ENCODE results near the gene B3GALT2.

The B3GALT2 gene

DNA sequence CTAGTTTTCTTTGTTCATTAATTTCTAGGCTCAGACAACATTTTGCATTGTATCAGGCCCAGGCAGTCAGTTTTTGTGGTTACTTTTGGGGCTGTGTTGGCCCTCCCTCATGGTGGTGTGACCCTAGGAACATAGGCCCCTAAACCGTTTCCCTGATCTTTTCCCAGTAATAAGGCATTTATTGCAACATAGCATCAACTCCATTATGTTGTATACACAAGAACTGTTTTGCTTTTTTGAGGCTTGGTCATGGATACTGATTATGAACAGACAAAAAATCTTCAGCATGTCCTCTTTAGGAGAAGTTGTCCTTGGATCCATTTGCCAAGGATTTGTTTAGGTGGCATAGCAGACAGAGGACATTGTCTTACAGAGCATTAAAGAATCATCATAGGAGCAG lies 10.3 kb downstream of the B3GALT2 start:
- no peak for TF ChIP-seq JUND (IDR thresholded peaks at IDR 0.05; ENCODE audit: low read depth)
- DNase-seq (ENCODE audit: low read depth in 1 of 2, low spot score in 1 of 2): no peak
- in situ Hi-C loops (cut with HindIII; ENCODE audit: low pct_unique_long_range_greater_than_20kb, low sequenced_read_pairs): no loop called here

DNA sequence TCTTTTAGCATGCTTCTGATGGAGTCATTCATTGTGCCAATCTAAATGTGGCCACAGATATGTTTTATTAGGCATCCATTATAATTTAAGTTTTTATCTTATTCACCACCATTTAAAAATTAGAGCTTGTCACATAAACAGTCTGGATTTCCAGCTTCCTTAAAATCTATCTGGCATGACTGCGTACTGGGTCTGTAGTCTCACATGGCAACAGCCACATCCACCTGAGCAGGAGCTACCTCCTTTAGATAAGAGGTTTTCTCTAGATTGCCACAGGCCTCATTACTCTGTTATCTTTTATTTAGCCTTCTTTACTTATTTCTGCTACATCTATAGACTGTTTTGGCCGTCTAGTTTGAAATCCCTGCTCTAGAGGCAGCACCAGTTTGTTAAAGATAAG lies 29.1 kb downstream of the B3GALT2 start:
- no peak for DNase-seq (ENCODE audit: low read depth in 1 of 2, low spot score in 1 of 2)
- in situ Hi-C loops (cut with HindIII; ENCODE audit: low pct_unique_long_range_greater_than_20kb, low sequenced_read_pairs): no loop called here
- TF ChIP-seq JUND (IDR thresholded peaks at IDR 0.05; ENCODE audit: low read depth): no peak

DNA sequence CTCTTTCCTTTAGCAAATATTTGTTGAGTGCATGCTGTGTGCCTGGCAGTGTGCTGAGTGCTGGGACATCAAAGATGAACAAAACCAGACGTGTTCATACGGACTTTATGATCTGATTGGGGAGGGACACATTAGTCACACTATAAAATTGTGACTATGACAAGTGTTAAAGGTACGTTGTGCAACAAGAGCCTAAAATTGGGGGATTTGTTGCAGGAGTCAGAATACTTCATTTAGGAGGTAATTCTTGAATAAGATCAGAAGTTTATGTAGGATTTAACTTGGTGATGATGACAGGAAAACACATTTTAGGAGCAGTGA lies 29.6 kb downstream of the B3GALT2 start:
- in situ Hi-C loops (cut with HindIII; ENCODE audit: low pct_unique_long_range_greater_than_20kb, low sequenced_read_pairs): no loop called here
- no peak for TF ChIP-seq JUND (IDR thresholded peaks at IDR 0.05; ENCODE audit: low read depth)
- no peak for DNase-seq (ENCODE audit: low read depth in 1 of 2, low spot score in 1 of 2)

DNA sequence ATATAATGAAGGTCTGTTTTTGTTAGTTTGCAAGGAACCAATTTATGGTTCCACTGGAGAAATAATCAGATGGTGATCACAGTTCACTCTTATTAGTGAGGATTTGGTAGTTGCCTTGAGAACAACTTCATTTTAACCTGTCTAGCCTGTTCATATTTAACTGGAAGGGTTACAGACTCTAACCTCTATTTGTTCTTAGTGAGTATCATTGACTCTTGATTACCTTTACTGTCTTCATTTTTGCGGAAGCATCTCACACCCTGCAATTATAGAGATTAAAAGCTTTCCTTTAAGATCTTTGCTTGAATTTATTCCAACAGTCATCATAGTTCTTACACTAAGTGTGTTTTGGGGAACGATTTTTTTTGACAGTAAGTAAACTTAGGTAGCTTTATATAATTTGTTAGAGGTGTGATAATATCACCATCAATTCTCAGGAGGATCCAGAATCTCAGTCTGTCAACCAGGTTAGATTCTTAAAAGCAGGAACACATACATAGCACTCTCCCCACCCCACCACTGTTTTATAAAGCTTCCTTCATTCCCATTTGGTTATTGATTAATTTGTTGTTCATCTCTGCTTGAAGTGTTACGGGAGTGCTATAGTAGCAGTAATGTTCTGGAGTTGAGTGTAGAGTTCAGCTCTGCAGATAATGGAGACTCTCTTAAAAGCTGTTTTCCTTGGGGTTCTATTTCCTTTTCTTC lies 30.1 kb downstream of the B3GALT2 start:
- DNase-seq (ENCODE audit: low read depth in 1 of 2, low spot score in 1 of 2): no peak
- no peak for TF ChIP-seq JUND (IDR thresholded peaks at IDR 0.05; ENCODE audit: low read depth)
- in situ Hi-C loops (cut with HindIII; ENCODE audit: low pct_unique_long_range_greater_than_20kb, low sequenced_read_pairs): no loop called here

DNA sequence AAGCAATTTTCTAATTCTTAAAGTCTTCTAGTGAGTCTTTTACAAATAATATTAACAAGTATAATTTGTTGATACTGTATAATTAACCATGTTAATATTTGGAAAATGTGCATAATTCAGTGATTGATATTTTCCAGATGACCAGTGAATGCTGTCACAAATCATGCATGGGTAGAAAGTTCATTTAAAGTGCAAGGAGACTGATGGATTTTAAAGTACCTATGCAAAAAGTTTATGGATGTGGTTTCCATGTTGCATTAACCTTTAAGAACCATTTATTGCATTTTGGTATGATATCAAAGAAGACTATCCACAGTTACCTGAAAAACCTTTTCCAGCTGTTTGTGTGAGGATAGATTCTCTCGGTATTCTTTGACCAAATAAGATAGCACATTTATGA lies 41.4 kb downstream of the B3GALT2 start:
- TF ChIP-seq JUND (IDR thresholded peaks at IDR 0.05; ENCODE audit: low read depth): no peak
- DNase-seq (ENCODE audit: low read depth in 1 of 2, low spot score in 1 of 2): no peak
- in situ Hi-C loops (cut with HindIII; ENCODE audit: low pct_unique_long_range_greater_than_20kb, low sequenced_read_pairs): no loop called here

DNA sequence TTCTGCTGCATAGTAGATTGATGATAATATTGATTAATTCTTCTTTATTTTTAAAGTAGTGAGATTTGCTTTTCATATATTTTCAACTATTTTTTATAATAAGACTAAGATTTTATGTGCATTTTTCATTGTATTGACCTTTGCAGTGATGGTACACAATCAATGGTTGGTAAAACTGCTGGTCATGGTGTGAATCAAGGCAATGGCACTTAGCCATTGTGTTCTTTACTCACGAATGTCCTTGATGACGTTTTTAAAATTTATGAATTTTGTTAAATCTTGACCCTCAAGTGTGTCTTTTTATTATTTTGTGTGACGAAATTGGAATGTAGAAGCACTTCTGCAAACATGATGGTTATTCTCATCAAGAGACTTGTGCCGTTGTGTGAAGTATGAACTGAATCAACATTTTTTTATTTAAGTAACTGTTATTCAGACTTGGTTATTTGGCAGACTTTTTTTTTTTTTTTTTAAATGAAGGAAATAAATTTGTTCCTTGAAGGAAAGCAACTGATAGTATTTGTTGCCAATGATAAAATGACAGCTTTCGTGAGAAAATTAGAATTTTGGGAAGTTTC lies 42.0 kb downstream of the B3GALT2 start:
- no peak for DNase-seq (ENCODE audit: low read depth in 1 of 2, low spot score in 1 of 2)
- TF ChIP-seq JUND (IDR thresholded peaks at IDR 0.05; ENCODE audit: low read depth): no peak
- in situ Hi-C loops (cut with HindIII; ENCODE audit: low pct_unique_long_range_greater_than_20kb, low sequenced_read_pairs): no loop called here

DNA sequence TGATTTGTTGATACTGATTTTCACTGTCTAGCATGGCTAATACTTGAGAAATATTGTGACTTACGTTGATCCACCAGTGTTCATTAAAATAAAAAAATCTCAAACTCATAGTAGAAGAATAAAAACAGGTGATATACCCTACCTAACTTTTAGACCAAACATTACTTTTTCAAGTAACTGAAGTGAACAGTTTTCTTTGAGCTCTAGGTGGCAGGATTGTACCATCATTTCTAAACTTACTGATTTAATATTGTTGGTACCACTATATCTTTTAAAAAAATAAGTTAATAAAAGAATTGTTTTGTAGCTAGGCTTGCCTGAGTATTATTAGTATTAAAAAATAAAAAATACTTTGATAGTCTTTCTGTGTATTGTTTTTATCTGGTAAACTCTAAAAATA lies 43.1 kb downstream of the B3GALT2 start:
- peak in 1 of 2 experiments; percentile 32 for DNase-seq (ENCODE audit: low read depth in 1 of 2, low spot score in 1 of 2)

DNA sequence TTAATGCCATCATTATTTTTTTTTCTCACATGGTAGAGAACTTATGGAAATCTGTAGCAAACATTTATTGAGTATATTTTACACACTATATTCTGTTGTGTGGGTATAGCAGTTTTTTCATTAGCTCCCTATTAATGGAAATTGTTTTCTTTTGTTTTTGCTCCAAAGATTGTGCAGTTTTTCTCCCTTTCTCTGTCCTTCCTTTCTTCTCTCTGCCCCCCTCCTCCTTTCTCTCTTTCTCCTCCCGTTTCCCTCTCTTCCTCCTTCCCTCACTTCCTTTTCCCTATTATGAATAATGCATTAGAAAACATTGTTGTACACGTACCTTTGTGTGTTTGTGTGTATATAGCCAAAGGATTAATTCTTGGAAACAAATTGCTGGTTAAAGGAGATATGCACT lies 44.0 kb downstream of the B3GALT2 start:
- in situ Hi-C loops (cut with HindIII; ENCODE audit: low pct_unique_long_range_greater_than_20kb, low sequenced_read_pairs): no loop called here
- no peak for DNase-seq (ENCODE audit: low read depth in 1 of 2, low spot score in 1 of 2)
- no peak for TF ChIP-seq JUND (IDR thresholded peaks at IDR 0.05; ENCODE audit: low read depth)

More for the DNA sequence above, 43.1 kb downstream of the B3GALT2 start:
- no peak for TF ChIP-seq JUND (IDR thresholded peaks at IDR 0.05; ENCODE audit: low read depth)
- in situ Hi-C loops (cut with HindIII; ENCODE audit: low pct_unique_long_range_greater_than_20kb, low sequenced_read_pairs): no loop called here

DNA sequence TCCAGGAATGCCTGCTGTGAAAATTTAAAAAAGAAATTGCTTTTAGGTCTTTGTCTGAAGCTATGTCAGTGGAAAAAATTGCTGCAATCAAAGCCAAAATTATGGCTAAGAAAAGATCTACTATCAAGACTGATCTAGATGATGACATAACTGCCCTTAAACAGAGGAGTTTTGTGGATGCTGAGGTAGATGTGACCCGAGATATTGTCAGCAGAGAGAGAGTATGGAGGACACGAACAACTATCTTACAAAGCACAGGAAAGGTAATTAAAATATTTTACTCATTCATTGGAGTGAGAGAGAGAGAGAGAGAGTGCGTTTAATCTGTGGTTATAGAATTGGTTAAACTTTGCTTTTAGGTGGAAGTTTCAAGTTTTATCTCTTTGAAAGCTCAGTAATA lies 44.6 kb downstream of the B3GALT2 start:
- no peak for TF ChIP-seq JUND (IDR thresholded peaks at IDR 0.05; ENCODE audit: low read depth)
- DNase-seq (ENCODE audit: low read depth in 1 of 2, low spot score in 1 of 2): no peak
- in situ Hi-C loops (cut with HindIII; ENCODE audit: low pct_unique_long_range_greater_than_20kb, low sequenced_read_pairs): no loop called here

DNA sequence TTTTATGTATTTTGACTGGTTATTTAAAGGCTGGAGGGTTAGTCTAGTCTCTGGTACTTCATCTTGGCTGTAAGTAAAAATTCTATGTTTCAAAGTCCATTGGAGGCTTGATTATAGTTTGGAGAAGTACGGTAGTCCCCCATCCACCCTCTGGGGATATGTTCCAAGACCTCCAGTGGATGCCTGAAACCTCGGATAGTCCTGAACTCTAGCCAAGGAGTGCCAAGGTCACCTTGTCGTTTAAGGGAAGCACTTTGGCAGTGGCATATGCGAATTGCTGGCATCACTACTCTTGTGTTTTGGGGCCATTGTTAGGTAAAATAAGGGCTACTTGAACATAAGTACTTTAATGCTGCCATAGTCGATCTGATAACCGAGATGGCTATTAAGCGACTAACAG lies 46.2 kb downstream of the B3GALT2 start:
- TF ChIP-seq JUND (IDR thresholded peaks at IDR 0.05; ENCODE audit: low read depth): no peak
- in situ Hi-C loops (cut with HindIII; ENCODE audit: low pct_unique_long_range_greater_than_20kb, low sequenced_read_pairs): no loop called here
- DNase-seq (ENCODE audit: low read depth in 1 of 2, low spot score in 1 of 2): no peak

DNA sequence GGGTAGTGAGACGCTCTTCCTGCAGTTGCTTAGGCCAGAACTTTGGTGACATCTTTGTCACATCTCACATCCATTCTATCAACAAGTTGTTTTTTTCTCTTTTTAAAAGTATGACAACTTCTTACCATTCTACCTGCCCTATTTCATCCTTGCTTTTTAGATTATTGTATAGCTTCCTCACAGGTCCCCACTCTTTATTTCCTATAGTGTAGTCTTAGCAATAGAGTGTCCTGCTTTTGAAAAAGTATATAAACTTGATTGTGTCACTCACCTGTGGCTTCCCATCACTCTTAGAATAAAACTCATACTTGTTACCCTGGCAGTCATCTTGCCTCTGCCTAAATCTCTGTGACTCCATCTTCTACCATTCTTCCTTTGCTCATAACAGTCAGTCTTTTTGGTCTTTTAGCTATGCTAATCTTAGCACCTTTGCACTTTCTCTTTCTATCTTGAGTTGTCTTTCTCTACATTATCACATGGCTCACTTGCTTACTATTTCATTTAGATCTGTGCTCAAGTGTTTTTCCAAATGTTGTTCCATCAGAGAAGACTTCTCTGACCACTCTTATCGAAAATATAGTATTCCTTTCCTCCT lies 55.0 kb downstream of the B3GALT2 start:
- in situ Hi-C loops (cut with HindIII; ENCODE audit: low pct_unique_long_range_greater_than_20kb, low sequenced_read_pairs): no loop called here
- no peak for TF ChIP-seq JUND (IDR thresholded peaks at IDR 0.05; ENCODE audit: low read depth)
- no peak for DNase-seq (ENCODE audit: low read depth in 1 of 2, low spot score in 1 of 2)
